NT2/D1 (cell line): ENCODE data around the gene MKLN1.

ENCODE experiments used
- SUZ12 ChIP-seq: IDR thresholded peaks from 2 replicates; pipeline ENCODE4 v1.6.1; 2011; ENCODE audit not compliant: insufficient read length, insufficient read depth; ENCODE audit errors: extremely low read depth
- YY1 ChIP-seq: IDR thresholded peaks from 2 replicates; pipeline ENCODE4 v1.6.1; 2011; ENCODE audit not compliant: insufficient read length, insufficient read depth
- ZNF274 ChIP-seq: IDR thresholded peaks from 2 replicates; pipeline ENCODE4 v1.6.1; 2011; ENCODE audit warnings: mild to moderate bottlenecking, low read depth, low read length

- TF ChIP-seq YY1 (no peak), ZNF274 (no peak), SUZ12 (no peak)
Observed at GRCh38 chr7:131409129-131409766, 81.6 kb downstream of the MKLN1 start.
